Activated CD4-positive, alpha-beta T cell treated with anti-CD3 and anti-CD28 coated beads for 36 hours (primary cell): ENCODE measurements around the gene PRKG1. TPM values are rescaled to one million over a fixed set of nuclear protein-coding genes. Genes with fewer than 3 reads are reported as not detected.
"Not testable (repeated sequence)": the region's sequence is repeated elsewhere in the genome, so short reads cannot be mapped to it uniquely, and the experiment has no call there.

ENCODE experiments used
- ATAC-seq: fragments of 200-7000 bp; cut with Tn5 transposase; one replicate; pipeline ENCODE4 v1.10.0; 2021; ENCODE audit warnings: mild to moderate bottlenecking, moderate library complexity
- CTCF ChIA-PET: fragments of 350-600 bp; sonication (Branson Sonifier 250); formaldehyde crosslinking; loops from one replicate; lab custom pipeline; 2021; ENCODE audit warnings: antibody characterized with exemption; lab: Charles Lee
- POLR2A ChIA-PET: fragments of 350-600 bp; sonication (Branson Sonifier 250); formaldehyde crosslinking; loops from one replicate; lab custom pipeline; 2021; ENCODE audit warnings: antibody characterized with exemption, inconsistent platforms; lab: Charles Lee
- DNase-seq: peaks from one replicate; pipeline ENCODE4 v3.0.0-alpha.2; 2020
- H3K27ac Mint-ChIP-seq: one replicate; pipeline ENCODE4 v1.8.0; 2021; ENCODE audit warnings: mixed read lengths
- H3K27me3 Mint-ChIP-seq: one replicate; pipeline ENCODE4 v1.8.0; 2021; ENCODE audit warnings: mixed read lengths
- H3K36me3 Mint-ChIP-seq: one replicate; pipeline ENCODE4 v1.8.0; 2021; ENCODE audit warnings: low read depth, mixed read lengths
- H3K4me1 Mint-ChIP-seq: one replicate; pipeline ENCODE4 v1.8.0; 2021; ENCODE audit warnings: mixed read lengths
- H3K4me3 Mint-ChIP-seq: one replicate; pipeline ENCODE4 v1.8.0; 2021; ENCODE audit warnings: mild to moderate bottlenecking, moderate library complexity, mixed read lengths
- H3K9me3 Mint-ChIP-seq: one replicate; pipeline ENCODE4 v1.8.0; 2021; ENCODE audit warnings: low read depth, mixed read lengths
- intact Hi-C, 2 experiments: fragments of 100-400 bp; cut with DNase I in 1 of 2; cut with micrococcal nuclease in 1 of 2; formaldehyde crosslinking; loops; one replicate each; pipeline versions ENCODE4 v1.14.2 to v1.15.1; 2022 to 2024; cut with DNase I, micrococcal nuclease
- total RNA-seq, 2 experiments: library from RNA; stranded (reverse); gene quantifications; one replicate each; pipeline ENCODE4 v1.2.3, GENCODE V29; 2021

PRKG1 gene
- total RNA-seq, 2 experiments from 2014 or later, result not detected

DNA sequence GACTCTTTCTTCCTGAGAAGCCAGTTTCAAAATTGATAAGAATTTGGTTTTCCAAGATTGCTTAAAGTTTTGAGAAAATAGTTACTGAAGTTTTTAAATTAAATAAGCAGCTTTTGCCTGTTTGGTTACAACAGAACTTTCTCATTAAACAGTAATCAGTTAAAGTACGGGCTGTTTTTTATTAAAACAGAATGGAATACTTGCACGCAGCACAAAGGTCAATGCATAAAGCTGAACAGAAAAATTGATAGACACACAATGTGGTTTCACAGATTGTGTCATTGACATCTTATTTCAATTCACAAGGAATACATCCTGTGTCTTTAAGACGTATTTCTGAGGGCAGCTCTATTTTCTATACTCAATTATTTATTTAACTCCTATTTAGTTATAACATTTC, 192.2 kb downstream of the PRKG1 start:
- no peak overlapping the region for H3K27ac Mint-ChIP-seq
- H3K36me3 Mint-ChIP-seq, result no peaks in the 10 kb centered on the region
- CTCF ChIA-PET, result no interaction called here

DNA sequence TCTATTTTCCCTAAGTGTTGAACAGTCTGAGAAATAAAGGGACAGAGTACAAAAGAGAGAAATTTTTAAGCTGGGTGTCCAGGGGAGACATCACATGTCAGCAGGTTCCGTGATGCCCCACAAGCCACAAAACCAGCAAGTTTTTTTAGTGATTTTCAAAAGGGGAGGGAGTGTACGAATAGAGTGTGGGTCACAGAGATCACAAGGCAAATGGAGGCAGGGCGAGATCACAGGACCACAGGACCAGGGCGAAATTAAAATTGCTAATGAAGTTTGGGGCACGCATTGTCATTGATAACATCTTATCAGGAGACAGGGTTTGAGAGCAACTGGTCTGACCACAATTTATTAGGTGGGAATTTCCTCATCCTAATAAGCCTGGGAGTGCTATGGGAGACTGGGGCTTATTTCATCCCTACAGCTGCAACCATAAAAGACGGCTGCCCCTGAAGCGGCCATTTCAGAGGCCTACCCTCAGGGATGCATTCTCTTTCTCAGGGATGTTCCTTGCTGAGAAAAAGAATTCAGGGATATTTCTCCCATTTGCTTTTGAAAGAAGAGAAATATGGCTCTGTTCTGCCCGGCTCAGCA, 193.8 kb downstream of the PRKG1 start:
- CTCF ChIA-PET, H3K4me1 Mint-ChIP-seq, H3K4me3 Mint-ChIP-seq, H3K36me3 Mint-ChIP-seq, H3K9me3 Mint-ChIP-seq, H3K27ac Mint-ChIP-seq, intact Hi-C loops, DNase-seq, ATAC-seq, POLR2A ChIA-PET, H3K27me3 Mint-ChIP-seq: not testable (repeated sequence)

More for the DNA sequence above, 192.2 kb downstream of the PRKG1 start:
- H3K9me3 Mint-ChIP-seq, result peaks cover 1% of the 10 kb centered on the region
- no peak for ATAC-seq
- intact Hi-C loops, result no loop called here
- POLR2A ChIA-PET, result no interaction called here
- no peaks in the 10 kb centered on the region for H3K4me1 Mint-ChIP-seq
- DNase-seq, result no peak
- no peaks in the 10 kb centered on the region for H3K27me3 Mint-ChIP-seq
- no peak overlapping the region for H3K4me3 Mint-ChIP-seq

DNA sequence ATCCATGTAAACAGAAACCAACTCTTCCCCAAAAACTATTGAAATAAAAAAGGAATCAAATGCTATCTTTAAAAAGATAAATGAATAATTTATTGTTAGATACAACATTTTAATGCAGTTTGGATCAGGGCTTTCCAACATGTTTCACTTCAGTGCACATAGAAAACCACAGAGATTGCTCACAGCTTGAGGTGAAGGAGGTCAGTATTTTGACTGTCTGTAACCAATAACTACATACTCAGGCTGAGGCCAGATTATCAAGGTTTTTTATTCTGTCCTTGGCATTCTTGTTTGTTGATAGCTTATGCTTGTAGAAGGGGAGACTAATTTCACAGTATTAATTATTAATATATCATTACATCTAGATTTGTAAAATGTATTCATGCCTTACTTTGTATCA, 195.5 kb downstream of the PRKG1 start:
- Mint-ChIP-seq H3K9me3 (no peaks in the 10 kb centered on the region), H3K4me3 (no peak overlapping the region), H3K4me1 (no peaks in the 10 kb centered on the region), H3K27ac (no peak overlapping the region), H3K36me3 (no peaks in the 10 kb centered on the region), H3K27me3 (no peaks in the 10 kb centered on the region)
- ChIA-PET POLR2A (no interaction called here), CTCF (no interaction called here)
- ATAC-seq (no peak), DNase-seq (no peak)
- intact Hi-C loops, result no loop called here

GRCh38 chr10:51270936-51271530, 196.7 kb downstream of the PRKG1 start:
- no peak for ATAC-seq
- no peaks in the 10 kb centered on the region for H3K36me3 Mint-ChIP-seq
- ChIA-PET POLR2A (no interaction called here), CTCF (interaction anchor here (0.7 kb wide), 1 partner anchor 406 kb away, joined by 3 read pairs; no protein-coding TSS in a partner anchor)
- no peak overlapping the region for H3K27ac Mint-ChIP-seq
- no peak overlapping the region for H3K4me3 Mint-ChIP-seq
- no peaks in the 10 kb centered on the region for H3K4me1 Mint-ChIP-seq
- no peaks in the 10 kb centered on the region for H3K9me3 Mint-ChIP-seq
- no peak for DNase-seq
- H3K27me3 Mint-ChIP-seq, result no peaks in the 10 kb centered on the region
- intact Hi-C loops, result no loop called here

DNA sequence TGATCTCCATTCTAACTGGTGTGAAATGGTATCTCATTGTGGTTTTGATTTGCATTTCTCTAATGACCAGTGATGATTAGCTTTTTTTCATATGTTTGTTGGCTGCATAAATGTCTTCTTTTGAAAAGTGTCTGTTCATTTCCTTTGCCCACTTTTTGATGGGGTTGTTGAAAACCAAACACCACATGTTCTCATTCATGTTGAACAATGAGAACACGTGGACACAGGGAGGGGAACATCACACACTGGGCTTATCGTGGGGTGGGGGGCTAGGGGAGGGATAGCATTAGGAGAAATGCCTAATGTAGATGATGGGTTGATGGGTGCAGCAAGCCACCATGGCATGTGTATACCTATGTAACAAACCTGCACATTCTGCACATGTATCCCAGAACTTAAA, 197.8 kb downstream of the PRKG1 start:
- H3K27me3 Mint-ChIP-seq, DNase-seq, H3K4me3 Mint-ChIP-seq, CTCF ChIA-PET, H3K27ac Mint-ChIP-seq, POLR2A ChIA-PET, H3K36me3 Mint-ChIP-seq, ATAC-seq, intact Hi-C loops, H3K4me1 Mint-ChIP-seq, H3K9me3 Mint-ChIP-seq: not testable (repeated sequence)

GRCh38 chr10:51272555-51272954, 198.3 kb downstream of the PRKG1 start:
- Mint-ChIP-seq H3K36me3 (no peaks in the 10 kb centered on the region), H3K4me3 (no peak overlapping the region), H3K27me3 (no peaks in the 10 kb centered on the region), H3K9me3 (no peaks in the 10 kb centered on the region), H3K4me1 (no peaks in the 10 kb centered on the region), H3K27ac (no peak overlapping the region)
- DNase-seq (no peak), ATAC-seq (no peak)
- POLR2A ChIA-PET, result no interaction called here
- intact Hi-C loops, result no loop called here
- CTCF ChIA-PET, result no interaction called here

- ATAC-seq (no peak), DNase-seq (no peak)
- no peaks in the 10 kb centered on the region for H3K9me3 Mint-ChIP-seq
- H3K27ac Mint-ChIP-seq, result no peak overlapping the region
- no peaks in the 10 kb centered on the region for H3K36me3 Mint-ChIP-seq
- no peaks in the 10 kb centered on the region for H3K4me1 Mint-ChIP-seq
- CTCF ChIA-PET, result no interaction called here
- H3K27me3 Mint-ChIP-seq, result no peaks in the 10 kb centered on the region
- no peak overlapping the region for H3K4me3 Mint-ChIP-seq
- intact Hi-C loops, result no loop called here
- POLR2A ChIA-PET, result no interaction called here
These were observed 199.3 kb downstream of the PRKG1 start for GRCh38 chr10:51273574-51273973.

DNA sequence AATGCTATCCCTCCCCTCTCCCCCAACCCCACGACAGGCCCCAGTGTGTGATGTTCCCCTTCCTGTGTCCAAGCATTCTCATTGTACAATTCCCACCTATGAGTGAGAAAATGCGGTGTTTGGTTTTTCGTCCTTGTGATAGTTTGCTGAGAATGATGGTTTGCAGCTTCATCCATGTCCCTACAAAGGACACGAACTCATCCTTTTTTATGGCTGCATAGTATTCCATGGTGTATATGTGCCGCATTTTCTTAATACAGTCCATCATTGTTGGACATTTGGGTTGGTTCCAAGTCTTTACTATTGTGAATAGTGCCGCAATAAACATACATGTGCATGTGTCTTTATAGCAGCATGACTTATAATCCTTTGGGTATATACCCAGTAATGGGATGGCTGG, 201.8 kb downstream of the PRKG1 start:
- H3K36me3 Mint-ChIP-seq, CTCF ChIA-PET, H3K27me3 Mint-ChIP-seq, H3K9me3 Mint-ChIP-seq, DNase-seq, intact Hi-C loops, POLR2A ChIA-PET, ATAC-seq, H3K27ac Mint-ChIP-seq, H3K4me1 Mint-ChIP-seq, H3K4me3 Mint-ChIP-seq: not testable (repeated sequence)

- DNase-seq, H3K4me1 Mint-ChIP-seq, H3K27me3 Mint-ChIP-seq, CTCF ChIA-PET, H3K9me3 Mint-ChIP-seq, ATAC-seq, H3K4me3 Mint-ChIP-seq, intact Hi-C loops, POLR2A ChIA-PET, H3K36me3 Mint-ChIP-seq, H3K27ac Mint-ChIP-seq: not testable (repeated sequence)
These were observed 207.1 kb downstream of the PRKG1 start for GRCh38 chr10:51281387-51281786.

- Mint-ChIP-seq H3K27ac (no peak overlapping the region), H3K36me3 (no peaks in the 10 kb centered on the region), H3K9me3 (no peaks in the 10 kb centered on the region), H3K27me3 (no peaks in the 10 kb centered on the region), H3K4me1 (no peaks in the 10 kb centered on the region), H3K4me3 (no peak overlapping the region)
- no peak for DNase-seq
- intact Hi-C loops, result no loop called here
- POLR2A ChIA-PET, result no interaction called here
- ATAC-seq, result no peak
- CTCF ChIA-PET, result interaction anchor here (1.0 kb wide), 1 partner anchor 9 kb away, joined by 4 read pairs; no protein-coding TSS in a partner anchor
These were observed 211.3 kb downstream of the PRKG1 start for GRCh38 chr10:51285601-51286000.

- DNase-seq (no peak), ATAC-seq (no peak)
- POLR2A ChIA-PET, result no interaction called here
- Mint-ChIP-seq H3K4me1 (no peaks in the 10 kb centered on the region), H3K9me3 (peaks cover 3% of the 10 kb centered on the region), H3K27me3 (no peaks in the 10 kb centered on the region), H3K36me3 (no peaks in the 10 kb centered on the region), H3K4me3 (no peak overlapping the region), H3K27ac (no peak overlapping the region)
- CTCF ChIA-PET, result no interaction called here
- intact Hi-C loops, result no loop called here
These were observed 214.2 kb downstream of the PRKG1 start for GRCh38 chr10:51288511-51288910.

GRCh38 chr10:51289519-51289918, 215.2 kb downstream of the PRKG1 start:
- Mint-ChIP-seq H3K9me3 (peaks cover 3% of the 10 kb centered on the region), H3K4me1 (no peaks in the 10 kb centered on the region), H3K4me3 (no peak overlapping the region), H3K36me3 (no peaks in the 10 kb centered on the region), H3K27me3 (no peaks in the 10 kb centered on the region), H3K27ac (no peak overlapping the region)
- POLR2A ChIA-PET, result interaction anchor here (0.6 kb wide), 1 partner anchor 225 kb away, joined by 3 read pairs; no protein-coding TSS in a partner anchor
- CTCF ChIA-PET, result no interaction called here
- ATAC-seq (no peak), DNase-seq (no peak)
- intact Hi-C loops, result no loop called here
